GM19395 (cell line): ENCODE data around the gene MX2.

Experiments
- ATAC-seq: cut with Tn5 transposase; IDR thresholded peaks from one replicate; pipeline ENCODE4 v1.9.1; 2021; ENCODE audit warnings: mild to moderate bottlenecking, moderate library complexity; ENCODE audit not compliant: unreplicated experiment

MX2 gene

DNA sequence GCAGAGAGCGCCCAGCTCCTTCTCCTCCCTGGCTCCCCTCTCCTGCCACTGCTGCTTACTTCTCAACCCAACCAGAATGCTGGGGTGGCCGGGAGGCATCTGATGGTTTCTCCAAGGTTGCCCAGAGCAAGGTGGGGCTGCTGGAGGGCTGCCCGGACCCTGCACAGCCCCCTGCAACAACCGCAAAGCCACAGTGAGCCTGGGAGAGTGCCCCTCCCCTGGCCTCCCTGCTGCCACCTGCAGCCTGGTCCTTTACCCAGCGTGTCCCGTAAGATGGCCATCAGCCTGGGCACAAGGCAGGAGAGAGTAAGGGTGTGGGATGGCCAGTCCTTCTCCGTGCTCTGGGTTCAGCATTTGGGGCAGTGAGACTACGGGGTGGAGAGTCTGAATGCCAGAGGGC lies 17.0 kb downstream of the MX2 start:
- no peak for ATAC-seq

DNA sequence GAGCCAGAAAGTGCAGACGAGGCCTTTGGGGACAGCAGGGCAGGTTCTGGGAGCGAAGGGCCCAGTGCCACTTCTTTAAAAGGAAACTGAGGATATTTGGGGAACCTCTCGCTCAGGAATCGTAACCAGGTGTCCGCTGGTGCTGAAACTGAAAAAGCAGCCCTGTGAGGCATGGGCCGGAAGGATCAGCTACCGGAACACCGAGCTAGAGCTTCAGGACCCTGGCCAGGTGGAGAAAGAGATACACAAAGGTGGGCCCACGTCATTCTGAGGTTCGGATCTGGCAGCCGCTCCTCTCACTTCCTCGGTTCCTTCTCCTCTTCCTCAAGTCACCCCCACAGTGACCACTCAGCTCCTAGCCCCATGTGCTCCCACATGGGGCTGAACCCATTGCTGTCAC lies 18.1 kb downstream of the MX2 start:
- ATAC-seq = no peak

DNA sequence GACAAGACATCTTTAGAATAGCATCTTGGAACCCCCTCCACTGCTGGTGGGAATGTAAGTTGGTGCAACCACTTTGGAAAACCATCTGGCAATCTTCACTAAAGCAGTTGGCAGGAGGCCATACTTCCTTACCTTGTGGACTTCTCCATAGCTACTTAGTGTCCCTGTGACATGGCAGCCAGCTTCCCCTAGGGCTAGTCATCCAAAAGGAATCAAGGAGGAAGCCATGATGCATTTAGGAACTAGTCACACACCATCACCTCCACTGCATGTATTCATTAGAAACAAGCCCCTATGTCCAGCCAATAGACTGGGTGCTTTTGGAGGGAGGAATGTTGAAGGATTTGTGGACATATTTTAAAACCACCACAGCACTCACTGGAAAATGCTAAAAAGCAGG lies 19.9 kb downstream of the MX2 start:
- no peak for ATAC-seq

DNA sequence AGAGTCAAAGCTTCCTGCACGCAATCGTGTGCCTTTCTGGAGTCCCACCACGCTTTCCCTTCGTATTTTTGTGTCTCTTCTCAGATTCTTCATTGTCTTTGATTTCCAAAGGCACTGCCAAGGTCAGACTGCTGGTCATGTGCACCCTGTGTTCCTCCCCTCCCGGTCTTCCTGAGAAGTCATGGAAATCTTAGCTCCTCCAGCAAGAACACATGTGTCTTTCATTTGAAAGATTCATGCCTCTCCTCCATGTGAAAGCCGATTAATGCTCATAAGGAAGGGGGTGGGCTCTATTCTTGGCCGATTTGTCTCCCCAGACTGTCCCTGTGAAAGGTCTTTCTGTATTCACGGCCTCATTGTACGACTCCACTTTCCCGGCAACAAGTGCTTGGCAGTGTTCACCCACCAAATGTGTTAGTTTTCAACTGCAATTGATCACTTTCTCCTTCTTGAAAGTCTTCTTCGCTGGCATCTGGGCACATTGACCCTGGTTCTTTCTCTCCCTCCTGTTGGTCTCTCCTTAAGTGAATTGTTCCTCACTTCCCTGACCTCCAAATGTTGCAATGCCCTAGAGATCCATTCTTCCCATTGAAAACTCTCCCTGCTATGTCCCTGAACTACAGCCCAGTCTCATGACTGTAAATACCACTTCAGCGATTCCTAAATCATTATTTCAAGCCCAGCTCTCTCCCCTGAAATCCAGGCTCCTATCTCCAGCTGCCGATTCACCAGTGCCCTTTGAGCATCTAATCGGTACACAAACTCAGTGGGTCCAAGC lies 25.4 kb downstream of the MX2 start:
- ATAC-seq = no peak

DNA sequence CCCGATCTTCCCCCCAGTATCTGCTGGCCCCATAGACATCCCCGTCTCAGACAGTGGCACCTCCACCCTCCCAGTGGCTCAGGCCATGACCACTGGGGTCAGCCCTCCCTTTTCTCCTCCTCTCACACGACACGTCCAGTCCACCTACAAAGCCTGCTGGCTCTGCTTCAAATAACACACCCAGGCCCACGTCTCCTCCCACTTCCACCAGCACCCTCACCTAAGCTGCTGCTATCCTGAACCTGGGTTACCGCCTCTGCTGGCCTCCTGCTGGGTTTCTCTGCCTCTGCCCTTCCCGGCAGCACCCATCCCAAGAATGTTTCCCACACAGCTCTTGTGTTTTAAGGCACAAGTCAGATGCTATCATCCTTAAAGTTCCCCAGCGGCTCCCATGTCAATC lies 26.0 kb downstream of the MX2 start:
- no peak for ATAC-seq

DNA sequence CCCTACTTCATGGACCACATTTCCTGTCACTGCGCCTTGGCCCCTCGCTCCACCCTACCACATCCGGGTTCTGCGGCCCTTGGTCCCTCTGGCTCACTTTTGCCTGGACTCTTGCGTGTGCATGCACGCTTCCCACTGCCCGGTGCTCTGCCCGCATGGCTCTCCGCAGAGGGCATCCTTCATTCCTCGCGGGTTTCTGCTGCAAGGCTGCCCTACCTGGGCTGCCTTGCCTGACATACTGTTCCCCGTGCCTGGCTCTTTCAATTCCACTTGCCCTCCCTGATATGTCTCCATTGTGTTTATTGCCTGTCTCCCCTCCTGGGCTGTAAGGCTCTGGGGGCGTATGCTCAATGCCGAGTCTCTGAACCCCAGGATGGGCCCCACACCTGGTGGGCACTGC lies 26.4 kb downstream of the MX2 start:
- no peak for ATAC-seq

DNA sequence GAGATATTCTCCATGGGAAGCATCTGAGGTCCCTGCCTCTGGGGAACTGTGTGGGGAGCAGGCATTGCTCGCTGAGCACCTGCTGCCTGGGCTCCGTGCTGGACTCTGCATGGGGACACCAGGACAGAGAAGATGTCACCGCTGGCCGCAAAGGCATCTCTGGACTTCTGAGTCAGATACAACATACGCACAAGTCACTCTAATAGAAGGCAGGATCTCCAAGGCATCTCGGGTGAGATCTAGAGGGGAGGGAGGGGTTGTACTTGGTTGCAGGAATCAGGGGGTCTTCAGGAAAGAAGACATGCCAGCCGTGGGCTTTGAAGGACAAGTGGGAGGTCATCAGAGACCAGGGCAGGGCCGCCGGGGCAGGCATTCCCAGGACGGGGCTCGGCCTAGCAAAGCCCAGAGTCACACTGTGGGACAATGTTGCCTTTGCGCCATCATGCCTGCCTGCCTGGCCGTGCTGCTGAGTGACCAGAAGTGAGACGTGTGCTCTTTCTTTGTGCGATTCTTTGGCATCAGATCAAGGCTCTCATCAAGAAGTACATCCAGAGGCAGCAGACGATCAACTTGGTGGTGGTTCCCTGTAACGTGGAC lies 28.3 kb downstream of the MX2 start:
- ATAC-seq = no peak

DNA sequence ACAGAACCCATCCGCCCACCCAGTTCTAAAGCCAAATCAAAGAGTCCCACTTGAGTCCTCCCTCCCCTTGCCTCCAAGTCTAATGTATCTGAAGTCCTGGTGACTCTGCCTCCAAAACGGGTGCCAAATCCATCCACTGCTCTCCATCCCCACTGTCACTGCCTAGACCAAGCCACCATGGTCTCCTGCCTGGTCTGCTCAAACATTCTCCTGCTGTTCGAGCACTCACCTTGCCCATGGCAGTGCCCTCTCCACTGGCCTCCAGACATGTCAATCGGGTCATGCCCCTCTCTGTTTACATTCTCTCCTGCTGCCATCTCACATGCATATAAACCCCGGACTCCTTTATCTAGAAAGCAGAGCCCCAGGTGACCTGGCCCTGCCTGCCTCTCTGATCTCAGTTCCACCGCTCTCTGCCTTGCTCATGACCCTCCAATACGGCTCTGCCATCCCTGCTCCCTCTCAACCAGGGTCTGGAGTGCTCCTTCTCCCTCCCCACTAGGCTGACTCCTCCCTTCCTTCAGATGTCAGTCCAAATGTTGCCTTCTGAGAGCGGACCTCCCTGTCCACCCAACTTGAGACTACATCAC lies 32.1 kb downstream of the MX2 start:
- ATAC-seq = no peak

DNA sequence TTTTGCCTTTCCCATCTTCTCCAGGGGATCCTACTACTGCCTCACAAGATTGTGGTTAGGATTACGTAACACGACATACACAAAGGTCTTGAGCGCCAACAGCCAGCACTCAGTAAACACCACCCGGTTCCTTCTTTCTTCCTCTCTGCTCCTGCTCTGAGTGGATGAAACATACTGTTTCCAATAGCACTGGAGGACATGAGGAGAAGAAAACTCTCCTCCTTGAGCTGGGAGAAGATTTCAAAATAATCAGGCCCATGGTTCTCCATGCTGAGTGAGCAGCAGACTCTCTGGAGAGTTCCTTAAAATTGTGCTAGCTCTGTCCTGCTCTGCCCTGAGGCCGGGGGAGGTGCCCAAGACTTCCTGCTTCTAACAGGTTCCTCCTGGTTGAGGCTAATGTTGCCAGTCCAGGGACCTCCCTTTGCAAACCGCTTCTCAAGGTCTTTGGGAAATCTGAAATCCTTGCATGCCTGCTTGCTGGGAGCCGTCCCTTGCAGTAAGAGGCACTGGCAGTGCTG lies 34.8 kb downstream of the MX2 start:
- no peak for ATAC-seq

DNA sequence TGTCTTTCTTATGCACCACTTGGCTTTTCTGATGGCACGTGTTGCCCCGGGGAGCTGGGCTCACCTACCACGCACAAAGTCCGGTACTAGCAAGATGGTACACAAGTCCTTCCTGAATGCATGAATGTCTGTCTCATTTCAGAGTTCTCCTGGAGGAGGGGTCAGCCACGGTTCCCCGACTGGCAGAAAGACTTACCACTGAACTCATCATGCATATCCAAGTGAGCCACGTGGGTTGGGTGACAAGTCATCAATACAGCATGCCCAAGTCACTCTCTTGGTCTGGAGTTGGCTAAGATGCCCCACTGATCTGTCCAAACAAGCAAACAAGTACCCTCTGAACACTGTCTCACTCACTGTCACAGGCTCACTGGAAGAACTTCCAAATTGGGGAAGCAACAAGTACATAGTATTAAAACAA lies 35.7 kb downstream of the MX2 start:
- ATAC-seq = no peak

DNA sequence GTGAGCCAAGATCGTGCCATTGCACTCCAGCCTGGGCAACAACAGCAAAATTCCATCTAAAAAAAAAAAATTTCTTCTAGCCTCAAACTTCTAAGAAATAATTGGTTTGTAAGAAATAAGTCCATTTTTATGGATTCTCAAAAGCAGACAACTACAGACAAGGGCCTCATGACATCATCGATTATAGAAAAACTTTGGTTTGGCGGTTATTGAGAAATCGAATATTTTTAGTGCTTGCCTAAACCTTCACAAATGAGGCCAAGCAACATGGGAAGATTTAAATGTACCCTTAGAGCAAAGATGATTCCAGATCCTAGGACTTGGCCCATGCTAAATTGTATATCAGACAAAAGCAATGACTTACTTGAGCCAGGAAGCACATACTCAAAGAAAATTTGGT lies 36.4 kb downstream of the MX2 start:
- ATAC-seq = no peak

DNA sequence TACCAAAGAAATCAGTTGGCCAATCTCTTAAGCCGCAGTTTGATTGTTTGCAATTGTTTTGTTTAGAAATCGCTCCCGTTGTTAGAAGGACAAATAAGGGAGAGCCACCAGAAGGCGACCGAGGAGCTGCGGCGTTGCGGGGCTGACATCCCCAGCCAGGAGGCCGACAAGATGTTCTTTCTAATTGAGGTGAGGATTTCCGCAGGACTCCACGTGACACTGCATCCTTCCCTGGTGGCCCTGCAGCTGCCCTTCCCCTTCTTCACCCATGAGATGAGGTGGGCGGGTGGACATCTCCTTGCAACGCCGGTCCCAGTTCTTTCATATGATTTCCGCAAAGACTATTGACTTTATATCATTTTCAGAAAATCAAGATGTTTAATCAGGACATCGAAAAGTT lies 37.0 kb downstream of the MX2 start:
- no peak for ATAC-seq

DNA sequence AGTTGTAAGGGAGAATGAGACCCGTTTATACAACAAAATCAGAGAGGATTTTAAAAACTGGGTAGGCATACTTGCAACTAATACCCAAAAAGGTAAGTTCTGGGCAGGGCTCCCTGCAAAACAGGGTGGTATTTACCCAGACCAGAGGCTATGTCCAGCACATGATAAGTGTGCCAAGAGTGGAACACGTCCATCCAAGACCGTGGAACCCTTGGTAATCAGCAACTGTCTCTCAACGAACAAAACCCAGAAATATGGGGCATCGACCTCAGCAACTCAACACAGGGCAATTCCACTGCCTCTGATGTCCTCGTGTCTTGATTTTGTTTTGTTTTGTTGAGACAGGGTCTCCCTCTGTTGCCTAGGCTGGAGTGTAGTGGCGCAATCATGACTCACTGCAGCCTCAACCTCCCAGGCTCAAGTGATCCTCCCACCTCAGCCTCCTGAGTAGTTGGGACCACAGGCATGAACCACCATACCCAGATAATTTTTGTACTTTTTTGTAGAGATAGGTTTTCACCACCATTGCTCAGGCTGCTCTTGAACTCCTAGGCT lies 37.5 kb downstream of the MX2 start:
- ATAC-seq = no peak

DNA sequence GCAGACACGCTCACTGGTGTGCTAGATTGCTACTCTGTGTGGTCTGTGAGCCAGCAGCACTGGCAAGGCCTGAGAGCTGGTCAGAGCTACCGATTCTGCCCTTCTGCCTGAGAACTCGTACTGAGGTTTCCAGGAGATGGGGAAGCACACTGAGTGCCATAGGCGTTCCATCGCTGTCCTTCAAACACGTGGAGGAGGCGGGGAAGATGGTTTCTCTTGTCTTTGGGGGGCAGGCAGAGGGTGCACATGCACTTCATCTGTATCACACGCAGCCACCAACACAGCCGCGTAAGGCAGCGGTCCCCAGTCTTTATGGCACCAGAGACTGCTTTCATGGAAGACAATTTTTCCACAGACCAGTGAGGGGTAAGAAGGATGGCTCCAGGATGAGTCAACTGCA lies 40.4 kb downstream of the MX2 start:
- no peak for ATAC-seq

DNA sequence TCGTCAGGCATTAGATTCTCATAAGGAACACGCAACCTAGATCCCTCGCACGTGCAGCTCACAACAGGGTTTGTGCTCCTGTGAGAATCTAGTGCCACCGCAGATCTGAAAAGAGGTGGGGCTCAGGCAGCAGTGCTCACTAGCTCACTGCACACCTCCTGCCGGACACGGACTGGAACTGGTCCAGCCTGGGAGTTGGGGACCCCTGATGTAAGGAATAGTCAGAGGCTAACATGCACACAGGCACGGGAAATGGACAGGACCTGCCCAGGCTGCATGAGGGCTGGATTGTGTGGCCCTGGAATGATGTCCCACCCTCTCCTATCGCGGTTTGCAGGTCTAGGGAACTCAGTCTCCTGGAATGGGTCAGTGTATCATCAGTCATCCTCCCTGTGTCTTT lies 41.0 kb downstream of the MX2 start:
- ATAC-seq = no peak

DNA sequence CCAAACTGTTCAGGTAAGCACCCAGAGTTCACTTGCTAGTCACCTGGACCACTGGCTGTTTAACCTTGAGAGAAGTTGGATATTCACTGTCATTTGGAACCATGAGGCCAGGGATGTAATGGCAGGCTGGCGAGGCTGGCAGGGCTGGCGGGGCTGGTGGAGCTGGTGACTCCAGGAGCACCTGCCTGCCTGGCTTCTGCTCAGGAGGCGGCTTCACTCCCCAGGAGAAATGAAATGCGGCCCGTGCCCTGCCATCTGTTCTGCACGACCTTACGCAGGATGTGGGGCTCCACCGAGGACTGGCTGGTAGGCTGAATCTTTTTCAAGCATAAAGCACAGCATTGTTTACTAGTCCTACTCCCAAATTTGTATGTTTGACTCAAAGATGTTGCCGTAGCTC lies 41.5 kb downstream of the MX2 start:
- ATAC-seq = no peak

DNA sequence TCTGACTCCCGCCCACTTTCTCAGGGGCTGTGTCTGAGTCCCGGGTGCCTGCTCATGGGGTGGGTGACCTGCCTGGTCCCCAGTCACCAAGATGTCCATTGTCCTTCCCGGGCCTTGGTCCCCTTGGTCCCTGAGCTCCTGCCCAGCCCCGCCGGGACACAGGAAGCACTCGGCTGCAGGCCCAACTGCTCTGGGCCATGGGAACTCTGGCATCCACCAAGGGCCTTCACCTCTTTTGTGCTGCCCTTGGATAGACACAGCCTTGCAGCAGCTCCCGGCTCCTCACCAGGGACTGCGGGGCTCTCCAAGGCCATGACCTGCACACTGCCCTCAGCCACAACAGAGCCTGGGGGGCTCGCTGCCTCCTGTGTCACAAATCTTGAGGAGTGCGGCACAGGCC lies 42.1 kb downstream of the MX2 start:
- ATAC-seq = no peak

DNA sequence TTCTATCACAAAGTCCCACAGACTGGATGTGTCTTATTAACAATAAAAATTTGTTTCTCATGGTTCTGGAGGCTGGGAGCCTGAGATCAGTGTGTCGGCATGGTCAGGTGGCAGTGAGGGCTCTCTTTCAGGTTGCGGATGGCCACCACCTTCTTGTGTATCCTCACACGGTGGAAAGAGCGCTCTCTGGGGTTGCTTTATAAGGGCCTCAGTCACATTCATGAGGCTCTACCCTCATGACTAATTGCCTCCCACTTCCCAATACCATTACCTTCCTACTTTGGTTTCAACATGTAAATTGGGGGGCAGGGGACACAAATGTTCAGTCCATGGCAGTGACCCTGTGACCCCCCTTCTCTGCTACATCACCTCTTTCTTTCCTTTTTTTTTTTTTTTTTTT lies 43.5 kb downstream of the MX2 start:
- ATAC-seq = no peak

DNA sequence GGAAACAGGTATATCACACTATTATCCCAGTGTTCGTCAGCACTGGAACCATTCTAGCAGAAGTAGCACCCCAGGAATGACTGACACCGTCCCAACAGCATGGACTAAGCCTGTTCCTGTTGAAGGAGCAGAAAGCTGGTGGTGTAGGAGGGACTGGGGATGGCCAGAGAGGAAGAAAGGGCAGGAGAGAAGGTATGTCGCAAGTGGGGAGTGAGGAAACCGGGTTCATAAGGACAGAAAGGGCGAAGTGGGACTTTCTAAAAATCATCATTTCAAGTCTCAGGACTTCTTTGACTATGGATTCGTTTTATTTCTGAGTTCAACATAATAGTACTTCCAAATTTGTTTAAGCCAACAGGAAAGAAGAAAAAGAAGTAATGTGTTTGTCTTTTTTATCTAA lies 44.5 kb downstream of the MX2 start:
- no peak for ATAC-seq

DNA sequence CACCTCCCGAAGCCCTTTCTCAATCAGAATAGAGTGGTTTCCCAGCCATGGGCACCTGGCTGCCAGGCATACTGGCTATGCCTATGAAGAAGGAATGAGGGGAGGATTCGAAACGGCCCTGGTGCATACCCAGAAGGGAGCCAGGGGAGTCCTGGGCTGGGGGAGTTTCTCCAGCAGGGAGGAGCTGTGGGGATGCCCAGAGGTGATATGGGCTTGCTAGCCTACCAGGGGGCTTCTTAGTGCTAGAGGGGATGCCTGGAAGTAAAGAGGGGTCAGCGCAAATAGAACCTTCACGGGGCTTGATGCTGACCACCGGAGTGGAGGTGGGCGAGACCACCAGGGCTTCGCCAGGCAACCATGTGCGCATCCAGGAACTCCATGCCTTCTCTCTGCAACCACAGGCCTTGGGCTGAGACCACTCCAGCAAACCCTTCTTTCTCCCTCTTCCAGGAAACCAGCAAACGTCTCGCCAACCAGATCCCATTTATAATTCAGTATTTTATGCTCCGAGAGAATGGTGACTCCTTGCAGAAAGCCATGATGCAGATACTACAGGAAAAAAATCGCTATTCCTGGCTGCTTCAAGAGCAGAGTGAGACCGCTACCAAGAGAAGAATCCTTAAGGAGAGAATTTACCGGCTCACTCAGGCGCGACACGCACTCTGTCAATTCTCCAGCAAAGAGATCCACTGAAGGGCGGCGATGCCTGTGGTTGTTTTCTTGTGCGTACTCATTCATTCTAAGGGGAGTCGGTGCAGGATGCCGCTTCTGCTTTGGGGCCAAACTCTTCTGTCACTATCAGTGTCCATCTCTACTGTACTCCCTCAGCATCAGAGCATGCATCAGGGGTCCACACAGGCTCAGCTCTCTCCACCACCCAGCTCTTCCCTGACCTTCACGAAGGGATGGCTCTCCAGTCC lies 46.0 kb downstream of the MX2 start:
- ATAC-seq = no peak

DNA sequence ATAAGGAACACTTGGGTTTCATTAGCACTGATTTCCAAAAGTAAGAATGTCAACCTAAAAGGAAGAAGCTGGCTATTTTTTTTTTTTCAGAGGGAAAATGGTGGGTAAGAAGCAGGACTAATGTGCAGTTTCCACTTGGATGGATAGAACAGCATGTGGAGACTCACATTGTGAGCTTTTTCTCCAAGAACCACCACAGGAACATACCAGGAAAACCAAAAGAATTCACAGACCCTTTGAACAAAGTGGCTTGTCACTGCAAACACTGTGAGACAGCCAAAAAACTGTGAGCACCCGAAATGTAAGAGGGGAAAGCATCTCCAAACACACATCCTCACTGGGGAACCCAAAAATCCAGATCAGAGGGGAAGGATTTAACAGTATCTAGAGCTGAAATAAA lies 48.5 kb downstream of the MX2 start:
- no peak for ATAC-seq
